HPDE6-E6E7 (cell line): ENCODE results near the gene DDX49.

Source experiments
- DNase-seq: peaks from one replicate; pipeline ENCODE4 v3.0.0; 2011; ENCODE audit warnings: missing footprints; ENCODE audit errors: extremely low spot score

Gene DDX49

DNA sequence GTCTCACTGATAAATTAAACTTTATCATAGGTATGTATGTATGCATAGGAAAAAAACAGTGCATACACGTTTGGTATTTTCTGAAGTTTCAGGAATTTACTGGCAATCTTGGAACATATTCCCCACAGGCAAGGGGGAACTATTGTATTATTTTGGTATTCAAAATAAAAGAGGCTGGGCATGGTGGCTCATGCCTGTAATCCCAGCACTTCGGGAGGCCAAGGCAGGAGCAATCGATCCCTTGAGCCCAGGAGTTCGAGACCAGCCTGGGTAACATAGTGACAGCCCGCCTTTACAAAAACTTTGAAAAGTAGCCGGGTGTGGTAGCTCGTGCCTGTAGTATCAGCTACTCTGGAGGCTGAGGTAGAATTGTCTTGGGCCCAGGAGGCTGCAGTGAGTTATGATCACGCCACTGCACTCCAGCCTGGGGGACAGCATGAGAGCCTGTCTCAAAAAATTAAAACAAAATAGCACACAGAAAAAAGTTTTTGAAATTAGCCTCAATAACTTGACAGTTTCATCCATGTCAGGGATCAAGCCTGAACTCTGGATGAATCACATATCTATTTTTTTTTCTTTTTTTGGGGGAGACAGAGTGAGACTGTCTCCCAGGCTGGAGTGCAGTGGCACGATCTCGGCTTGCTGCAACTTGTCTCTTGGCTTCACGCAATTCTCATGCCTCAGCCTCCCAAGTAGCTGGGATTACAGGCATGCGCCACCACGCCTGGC lies 50.6 kb downstream of the DDX49 start:
- no peak for DNase-seq

- DNase-seq = no peak
Measured at GRCh38 chr19:18972301-18972811, 52.8 kb downstream of the DDX49 start.

GRCh38 chr19:18972851-18973250 lies 53.3 kb downstream of the DDX49 start:
- DNase-seq = no peak

DNA sequence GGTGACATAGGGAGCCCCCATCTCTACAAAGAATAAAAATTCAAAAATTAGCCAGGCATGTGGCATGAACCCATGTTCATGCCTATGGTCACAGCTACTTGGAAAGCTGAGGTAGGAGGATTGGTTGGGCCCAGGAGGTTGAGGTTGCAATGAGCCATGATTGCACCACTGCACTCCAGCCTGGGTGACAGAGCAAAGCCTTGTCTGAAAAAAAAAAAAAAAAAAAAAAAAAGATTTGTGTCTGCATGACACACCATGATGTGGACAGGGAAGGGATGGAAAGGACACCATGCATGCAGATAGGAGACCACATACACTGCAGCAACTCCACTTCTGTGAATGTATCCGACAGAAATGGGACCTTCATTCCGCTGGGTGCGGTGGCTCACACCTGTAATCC lies 55.5 kb downstream of the DDX49 start:
- DNase-seq = no peak

GRCh38 chr19:18975869-18976268 lies 56.4 kb downstream of the DDX49 start:
- DNase-seq = no peak
